Endometrial microvascular endothelial cells (primary cell): ENCODE results near the gene ZNF700. TPM values are rescaled to one million over a fixed set of nuclear protein-coding genes. Genes with fewer than 3 reads are reported as not detected.
"Not testable (repeated sequence)": the region's sequence is repeated elsewhere in the genome, so short reads cannot be mapped to it uniquely, and the experiment has no call there.

Source experiments
- in situ Hi-C: cut with HindIII; loops from 2 replicates; pipeline ENCODE4 v1.10.0; 2017; ENCODE audit warnings: low sequenced_read_pairs, low pct_unique_long_range_greater_than_20kb; ENCODE audit errors: inconsistent ontology term
- total RNA-seq: library from RNA; depleted of rRNA; stranded (reverse); fragments of >200 nt; gene quantifications from one replicate; pipeline ENCODE4 v1.2.3, GENCODE V29; 2015; ENCODE audit errors: inconsistent ontology term

ZNF700 gene
- total RNA-seq, 1 donor from 2014 or later, result 2.2 TPM

- in situ Hi-C loops, result no loop called here
Observed at GRCh38 chr19:11979527-11979926, 54.6 kb downstream of the ZNF700 start.

- in situ Hi-C loops, result no loop called here
Observed at GRCh38 chr19:11982526-11982925, 57.6 kb downstream of the ZNF700 start.

- in situ Hi-C loops, result no loop called here
Observed at GRCh38 chr19:11984986-11985385, 60.1 kb downstream of the ZNF700 start.

GRCh38 chr19:11986754-11987153 lies 61.8 kb downstream of the ZNF700 start:
- in situ Hi-C loops, result no loop called here

- in situ Hi-C loops, result no loop called here
Observed at GRCh38 chr19:11987405-11988281, 62.7 kb downstream of the ZNF700 start.

GRCh38 chr19:11989112-11989456 lies 64.2 kb downstream of the ZNF700 start:
- in situ Hi-C loops, result no loop called here

GRCh38 chr19:11991921-11992320 lies 67.0 kb downstream of the ZNF700 start:
- in situ Hi-C loops, result not testable (repeated sequence)

GRCh38 chr19:11995174-11995573 lies 70.3 kb downstream of the ZNF700 start:
- in situ Hi-C loops, result no loop called here

Other genes with a start within 250 kb of the ZNF700 start
- gene ZNF823, start 186.2 kb upstream of the ZNF700 start, total RNA-seq, result 4.9 TPM
- 1.3 TPM for gene ZNF441, start 158.1 kb upstream of the ZNF700 start, total RNA-seq
- gene ZNF491, start 126.6 kb upstream of the ZNF700 start, total RNA-seq, result 0.09 TPM
- 4.2 TPM for gene ZNF440, start 110.8 kb upstream of the ZNF700 start, total RNA-seq
- 0.09 TPM for gene ZNF439, start 76.4 kb upstream of the ZNF700 start, total RNA-seq
- gene ZNF69, start 37.3 kb upstream of the ZNF700 start, total RNA-seq, result 3.3 TPM
- 1.5 TPM for gene ZNF763, start 39.9 kb downstream of the ZNF700 start, total RNA-seq
- gene ZNF433, start 110.6 kb downstream of the ZNF700 start, total RNA-seq, result 1.2 TPM
- gene ZNF878, start 127.9 kb downstream of the ZNF700 start, total RNA-seq, result 0.09 TPM
- 3.7 TPM for gene ZNF844, start 139.6 kb downstream of the ZNF700 start, total RNA-seq
- 0.56 TPM for gene ZNF20, start 215.2 kb downstream of the ZNF700 start, total RNA-seq
- 1.9 TPM for gene ZNF625, start 231.6 kb downstream of the ZNF700 start, total RNA-seq
- 2.0 TPM for gene ZNF136, start 238.0 kb downstream of the ZNF700 start, total RNA-seq